GM04503 (cell line): ENCODE results near the gene XAB2.
"Not testable (repeated sequence)": the region's sequence is repeated elsewhere in the genome, so short reads cannot be mapped to it uniquely, and the experiment has no call there.

Source experiments
- DNase-seq: peaks from one replicate; pipeline ENCODE4 v3.0.0-alpha.2; 2012; ENCODE audit warnings: low read depth

XAB2 gene

DNA sequence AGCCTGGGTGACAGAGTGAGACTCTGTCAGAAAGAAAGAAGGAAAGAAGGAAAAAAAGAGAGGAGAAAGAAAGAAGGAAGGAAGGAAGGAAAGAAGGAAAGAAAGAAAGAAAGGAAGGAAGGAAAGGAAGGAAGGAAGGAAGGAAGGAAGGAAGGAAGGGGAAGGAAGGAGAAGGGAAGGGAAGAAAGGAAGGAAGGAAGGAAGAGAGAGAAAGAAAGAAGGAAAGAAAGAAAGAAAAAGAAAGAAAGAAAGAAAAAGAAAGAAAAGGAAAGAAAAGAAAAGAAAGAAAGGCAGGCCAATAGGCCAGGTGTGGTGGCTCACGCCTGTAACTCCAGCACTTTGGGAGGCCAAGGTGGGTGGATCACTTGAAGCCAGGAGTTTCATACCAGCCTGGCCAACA, 51.9 kb downstream of the XAB2 start:
- not testable (repeated sequence) for DNase-seq

DNA sequence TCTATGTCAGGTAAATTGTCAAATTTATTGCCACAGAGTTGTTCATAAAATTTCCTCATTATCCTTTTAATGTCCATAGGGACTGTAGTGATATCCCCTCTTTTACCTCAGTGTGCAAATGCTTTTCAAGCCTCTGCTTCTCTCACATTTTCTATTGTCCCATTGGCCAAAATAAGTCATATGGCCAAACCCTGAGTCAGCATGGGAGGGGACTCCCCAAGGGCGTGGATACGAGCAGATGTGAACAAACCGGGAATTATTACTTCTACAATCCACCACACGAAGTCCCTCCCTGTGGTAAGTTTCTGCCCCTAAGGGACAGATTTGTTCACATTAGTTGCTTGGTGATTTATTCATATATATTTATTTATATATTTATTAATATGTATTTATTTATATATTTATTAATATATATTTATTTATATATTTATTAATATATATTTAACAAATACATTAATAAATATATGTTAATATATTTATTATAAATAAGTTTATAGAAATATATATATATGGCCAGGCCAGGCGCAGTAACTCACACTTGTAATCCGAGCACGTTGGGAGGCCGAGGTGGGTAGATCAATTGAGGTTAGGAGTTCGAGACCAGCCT, 53.8 kb downstream of the XAB2 start:
- no peak for DNase-seq

DNA sequence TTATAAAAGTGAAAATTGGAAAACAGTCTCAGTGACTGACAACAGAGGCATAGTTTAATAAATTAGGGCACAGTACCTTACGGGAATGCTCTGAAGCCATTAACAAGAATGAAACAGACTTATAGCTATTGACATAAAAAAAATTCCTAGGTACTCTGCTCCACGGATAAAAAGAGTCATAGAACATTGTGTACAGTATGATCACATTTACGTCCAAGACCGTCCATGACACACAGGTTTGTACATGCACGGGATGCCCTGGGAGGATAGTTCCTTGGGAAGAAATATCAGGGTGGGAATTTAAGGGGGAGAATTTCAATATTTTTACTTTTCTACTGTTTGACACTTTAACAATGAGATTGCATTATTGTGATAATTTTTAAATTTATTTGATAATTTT, 58.6 kb downstream of the XAB2 start:
- DNase-seq = no peak
